ENCODE results near the gene ADCY6.

The ADCY6 gene

DNA sequence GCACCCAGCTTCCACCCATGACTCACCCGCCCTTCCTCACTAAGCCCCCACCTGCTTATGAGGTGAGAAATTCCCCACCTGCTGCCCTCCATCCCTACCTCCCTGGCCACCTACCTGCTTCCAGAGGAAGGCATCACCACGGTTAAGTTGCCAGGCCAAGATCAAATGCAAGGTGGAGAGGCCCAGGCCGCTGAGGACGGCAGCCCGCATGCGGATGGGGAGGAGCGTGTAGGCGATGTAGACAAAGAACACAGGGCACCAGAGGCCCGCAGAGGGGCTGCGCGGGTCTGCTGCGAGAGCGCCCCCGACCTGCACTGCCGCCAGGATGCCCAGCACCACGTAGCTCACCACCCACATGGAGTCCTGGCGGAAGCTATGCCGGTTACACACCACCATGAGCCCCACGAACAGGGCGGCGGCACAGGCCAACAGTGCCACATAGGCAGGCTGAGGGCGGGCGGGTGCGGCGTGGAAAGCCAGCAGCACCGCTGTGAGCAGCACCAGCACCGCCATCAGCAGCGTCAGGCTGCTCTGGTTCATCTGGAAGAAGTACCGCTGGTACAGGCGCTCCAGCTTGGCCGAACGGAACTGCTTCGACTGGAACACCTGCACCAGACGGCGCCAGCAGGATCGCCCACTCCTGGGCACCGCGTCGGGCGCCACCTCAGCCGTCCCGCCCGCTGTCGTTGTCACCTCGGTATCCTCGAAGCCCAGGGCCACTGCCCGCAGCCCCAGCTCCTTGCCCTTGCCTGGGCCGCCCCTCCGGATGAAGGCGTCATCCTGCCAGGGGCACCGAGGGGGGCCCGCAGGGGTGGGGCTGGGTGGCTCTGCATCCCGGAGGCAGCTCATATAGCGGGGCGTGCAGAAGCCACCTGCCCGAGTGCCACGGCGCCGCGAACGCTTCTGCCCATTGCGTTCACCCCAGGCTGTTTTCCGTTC lies 6.2 kb downstream of the ADCY6 start:
- DNase-seq = no peak

DNA sequence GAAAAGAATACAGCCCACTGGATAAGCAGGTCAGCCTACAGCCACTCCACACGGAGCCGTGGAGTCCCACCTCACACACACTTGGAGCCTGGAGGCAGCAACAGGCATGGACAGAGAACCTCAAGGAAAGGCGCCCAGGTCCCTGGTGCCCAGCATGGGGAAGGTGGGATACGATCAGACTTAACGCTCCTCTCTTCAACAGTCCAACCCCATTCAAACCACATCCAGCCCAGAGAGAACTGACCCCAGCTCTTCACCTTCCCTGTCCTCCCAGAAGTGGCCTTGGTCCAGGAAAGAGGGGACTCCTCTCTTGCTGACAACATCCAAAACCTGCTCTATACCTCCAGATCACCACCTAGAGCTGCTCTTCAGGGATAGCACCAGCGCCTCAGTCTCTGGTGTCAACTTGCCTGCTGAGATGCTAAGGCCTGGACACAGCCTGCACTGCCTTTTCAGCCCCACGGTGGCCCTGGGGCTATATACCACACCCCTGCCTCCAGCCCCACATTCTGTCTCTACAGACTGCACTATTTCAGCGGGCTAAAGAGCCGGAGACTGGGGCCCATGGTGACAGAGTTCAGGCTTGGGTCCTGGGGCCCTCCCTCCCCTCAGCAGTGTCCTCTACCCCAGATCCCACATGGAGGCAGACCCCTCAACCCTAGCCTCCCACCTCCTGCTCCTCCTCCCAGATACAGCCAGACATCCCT lies 7.0 kb downstream of the ADCY6 start:
- no peak for DNase-seq

DNA sequence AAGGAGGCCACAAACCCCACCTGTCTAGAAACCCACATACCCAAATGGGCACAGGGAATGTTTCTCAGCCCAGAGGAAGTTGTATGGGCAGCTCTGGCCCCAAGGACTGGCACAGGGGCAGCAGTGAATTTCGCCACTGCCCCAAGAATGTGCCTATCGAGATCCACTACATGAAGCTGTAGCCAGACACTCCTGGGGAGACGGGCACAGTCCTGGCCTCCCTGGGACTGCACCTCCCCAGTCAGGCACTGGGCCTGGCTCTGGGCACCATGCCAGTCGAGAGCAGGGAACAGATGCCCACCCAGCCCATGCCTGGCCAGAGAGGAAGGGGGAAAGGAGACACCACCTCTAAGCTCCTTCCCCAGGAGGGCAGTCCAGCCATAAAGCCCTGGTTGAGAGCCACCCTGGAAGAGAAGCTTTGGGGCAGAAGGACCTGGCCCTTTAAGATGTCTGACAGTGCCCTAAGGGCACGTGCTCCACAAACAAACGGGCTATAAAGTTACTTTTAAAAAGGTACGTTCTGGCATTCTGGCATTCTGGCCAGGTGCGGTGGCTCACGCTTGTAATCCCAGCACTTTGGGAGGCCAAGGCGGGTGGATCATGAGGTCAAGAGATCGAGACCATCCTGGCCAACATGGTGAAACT lies 8.4 kb downstream of the ADCY6 start:
- DNase-seq = no peak

DNA sequence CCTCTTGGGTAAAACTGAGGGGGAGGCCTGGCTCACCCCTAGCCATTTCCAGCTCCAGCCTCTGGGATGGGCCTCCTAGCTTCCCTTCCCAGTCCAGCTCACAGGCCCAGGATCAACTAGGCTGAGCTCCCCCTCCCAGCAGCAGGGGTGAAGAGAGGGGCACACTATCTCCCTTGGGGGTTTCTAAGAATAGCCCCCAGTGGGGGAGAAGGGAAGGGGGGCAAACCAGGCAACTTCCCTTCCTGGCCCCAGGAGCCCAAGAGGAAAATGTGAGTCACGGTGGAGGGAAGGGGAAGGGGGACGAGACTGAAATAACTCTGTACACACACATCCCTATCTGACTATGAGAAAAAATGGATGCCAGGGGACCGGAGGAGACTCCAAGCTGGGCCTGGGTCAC lies 9.0 kb downstream of the ADCY6 start:
- no peak for DNase-seq

- no peak for DNase-seq
Measured at GRCh38 chr12:48777501-48778400, 11.1 kb downstream of the ADCY6 start.

DNA sequence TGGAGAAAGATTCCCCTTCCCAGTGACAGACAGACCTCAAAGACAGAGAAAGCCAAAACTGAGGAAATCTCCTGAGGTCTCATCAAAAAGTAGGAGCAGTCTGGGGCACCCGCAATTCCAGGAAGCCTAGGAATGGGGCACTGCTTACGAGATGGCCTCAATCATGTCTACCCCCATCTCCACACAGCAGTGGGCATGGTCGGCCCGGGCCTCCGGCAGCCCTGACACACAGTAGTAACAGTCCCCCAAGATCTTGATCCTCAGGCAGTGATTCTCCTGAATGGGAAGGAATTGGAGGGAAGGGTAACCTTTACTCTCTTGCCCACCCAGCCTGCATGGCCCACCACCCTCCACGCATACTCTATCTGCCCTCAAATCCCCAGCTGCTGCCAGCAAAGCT lies 11.9 kb downstream of the ADCY6 start:
- DNase-seq = no peak

GRCh38 chr12:48775991-48776649 lies 12.8 kb downstream of the ADCY6 start:
- DNase-seq = no peak

DNA sequence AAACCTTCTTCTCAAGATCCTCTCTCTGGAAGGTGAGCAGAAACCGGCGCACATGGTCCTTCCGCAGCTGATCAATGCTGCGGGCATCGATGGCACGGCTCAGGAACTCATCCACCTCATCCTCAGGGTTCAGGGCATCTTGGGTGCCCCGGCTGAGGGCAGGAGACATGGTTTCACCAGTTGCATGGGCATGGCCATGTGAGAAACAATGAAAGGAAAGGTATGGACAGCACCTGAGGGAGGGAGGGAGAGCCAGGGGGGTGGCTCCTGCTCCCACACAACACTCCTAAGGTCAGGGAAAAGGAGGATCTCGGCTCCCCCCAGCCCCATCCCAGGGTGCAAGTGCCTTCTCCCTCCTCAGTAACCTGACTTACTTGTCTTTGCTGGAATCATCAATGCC lies 13.6 kb downstream of the ADCY6 start:
- DNase-seq = no peak

- no peak for DNase-seq
Measured at GRCh38 chr12:48774516-48774915, 14.4 kb downstream of the ADCY6 start.

GRCh38 chr12:48773686-48774085 lies 15.2 kb downstream of the ADCY6 start:
- no peak for DNase-seq

DNA sequence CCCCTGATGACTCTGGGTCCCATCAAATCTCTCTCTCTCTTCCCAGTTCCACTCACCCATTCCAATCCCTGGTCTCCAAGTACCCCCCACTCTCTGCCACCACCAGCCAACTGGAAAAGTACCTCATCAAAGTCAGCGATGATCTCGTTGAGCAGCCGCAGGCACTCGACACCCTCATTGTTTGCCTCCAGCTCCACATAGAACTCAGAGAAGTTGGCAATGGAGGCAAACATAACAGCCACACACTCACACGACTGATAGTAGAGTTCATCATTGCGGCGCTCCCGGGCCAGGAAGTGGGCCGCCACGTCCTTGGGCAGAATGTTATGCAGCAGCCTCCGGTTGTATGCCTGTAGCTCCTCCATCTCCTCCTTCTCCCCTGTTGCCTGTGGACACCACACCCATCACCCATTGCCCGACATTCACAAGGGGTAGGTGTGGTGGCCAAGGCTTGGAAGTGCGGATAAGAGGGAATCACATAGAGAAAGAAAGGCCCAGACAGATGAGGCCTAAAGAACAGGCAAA lies 17.2 kb downstream of the ADCY6 start:
- DNase-seq = no peak

- no peak for DNase-seq
Measured at GRCh38 chr12:48770756-48771155, 18.1 kb downstream of the ADCY6 start.

DNA sequence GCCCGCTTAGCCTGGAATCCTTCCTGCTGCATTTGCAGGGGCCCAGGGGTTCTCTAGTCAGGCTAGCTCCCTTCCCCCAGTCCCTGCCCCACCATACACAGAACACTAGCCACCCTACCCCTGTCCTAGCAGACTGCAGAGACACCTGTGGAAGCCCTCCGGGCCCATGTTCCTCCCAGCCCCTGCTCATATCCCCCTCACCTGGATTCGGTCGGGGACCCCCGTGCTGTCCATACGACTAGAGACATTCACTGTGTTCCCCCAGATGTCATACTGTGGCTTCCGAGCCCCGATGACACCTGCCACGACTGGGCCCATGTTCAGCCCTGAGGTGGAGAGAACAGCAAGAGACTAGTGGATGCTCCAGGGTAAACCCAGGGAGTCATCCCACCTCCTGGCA lies 20.2 kb downstream of the ADCY6 start:
- DNase-seq = no peak

DNA sequence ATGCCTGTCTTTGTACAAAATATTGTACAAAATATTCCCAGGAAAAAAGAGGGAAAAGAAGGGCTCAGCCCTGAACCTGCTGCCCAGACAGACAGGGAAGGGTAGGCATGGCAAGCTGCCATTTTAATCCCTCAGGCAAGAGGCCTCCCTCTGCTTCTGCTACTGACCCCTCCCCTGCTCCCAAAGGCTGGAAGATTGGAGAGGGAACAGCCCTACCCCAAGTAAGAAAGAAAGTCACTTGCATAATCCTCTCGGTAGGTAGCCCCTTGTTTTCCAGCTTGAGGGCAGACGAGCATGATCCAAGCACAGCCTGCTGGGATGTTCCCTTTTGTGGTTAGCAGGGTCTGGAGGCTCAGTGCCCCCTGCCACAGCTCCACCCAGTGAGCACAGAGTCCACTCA lies 20.7 kb downstream of the ADCY6 start:
- no peak for DNase-seq

GRCh38 chr12:48767521-48767920 lies 21.4 kb downstream of the ADCY6 start:
- no peak for DNase-seq

DNA sequence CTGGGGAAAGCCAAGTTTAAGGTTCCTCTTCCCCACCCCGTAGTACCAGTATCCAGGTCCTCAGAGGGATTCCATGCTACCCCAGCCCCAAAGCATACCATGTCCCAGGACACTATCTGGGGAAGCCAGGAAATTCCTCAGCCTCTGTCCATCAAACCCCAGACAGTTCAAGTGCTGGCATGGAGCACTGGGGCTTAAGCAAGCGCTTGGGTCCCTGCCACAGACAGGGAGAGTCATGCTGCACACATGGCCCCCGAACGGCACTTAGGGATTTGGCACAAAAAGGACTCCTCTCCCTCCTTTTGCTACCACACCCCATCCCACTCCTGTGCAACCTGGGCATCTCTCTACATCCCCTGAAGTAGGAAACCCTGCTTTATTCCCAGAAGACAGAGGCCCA lies 21.8 kb downstream of the ADCY6 start:
- no peak for DNase-seq

GRCh38 chr12:48765753-48766162 lies 23.1 kb downstream of the ADCY6 start:
- no peak for DNase-seq

DNA sequence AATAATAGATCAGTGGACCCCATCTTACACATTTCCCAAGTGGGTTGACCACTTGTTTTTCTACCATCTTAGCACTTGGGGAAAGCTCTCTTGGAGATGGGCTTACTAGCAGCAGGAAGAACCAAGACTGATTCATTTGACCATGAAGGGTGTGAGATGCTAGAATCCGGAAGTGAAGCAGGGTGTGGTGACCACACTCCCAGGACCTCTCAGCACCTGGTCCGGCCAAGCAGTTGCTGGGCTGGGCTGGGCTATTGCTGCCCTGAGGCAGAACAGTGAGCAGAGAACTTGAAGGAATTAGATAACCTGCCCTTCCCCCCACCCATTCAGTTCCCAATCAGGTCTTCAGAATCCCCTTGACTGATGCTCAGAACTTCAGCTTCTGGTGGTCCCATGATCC lies 24.4 kb downstream of the ADCY6 start:
- DNase-seq = no peak

DNA sequence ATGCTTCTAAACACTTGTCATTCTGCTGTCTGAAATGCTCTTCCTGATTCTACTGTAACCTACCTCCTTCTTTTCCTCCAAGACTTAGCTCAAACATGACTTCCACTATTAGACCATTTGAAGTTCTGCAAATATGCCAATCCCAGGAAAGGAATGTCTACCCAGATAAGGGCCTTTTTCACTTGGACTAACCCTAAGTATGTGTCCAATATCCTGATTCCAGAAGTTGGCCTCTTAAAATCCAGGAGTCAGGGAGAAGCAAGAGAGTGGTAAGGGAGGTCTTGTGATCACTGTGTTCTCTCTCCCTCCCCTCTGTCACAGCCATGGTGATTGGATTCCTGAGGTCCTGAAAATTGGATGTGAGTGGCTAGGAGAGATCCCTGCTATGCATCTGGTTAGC lies 30.2 kb downstream of the ADCY6 start:
- DNase-seq = no peak

GRCh38 chr12:48758186-48758585 lies 30.7 kb downstream of the ADCY6 start:
- no peak for DNase-seq

- no peak for DNase-seq
Measured at GRCh38 chr12:48750769-48751356, 38.0 kb downstream of the ADCY6 start.

- DNase-seq = no peak
Measured at GRCh38 chr12:48750215-48750614, 38.7 kb downstream of the ADCY6 start.
